H9 (cell line): ENCODE data around the gene GAGE10. TPM values are rescaled to one million over a fixed set of nuclear protein-coding genes. Genes with fewer than 3 reads are reported as not detected.

Source experiments
- DNase-seq: peaks from one replicate; pipeline ENCODE4 v3.0.0-alpha.2; 2017
- H2AFZ ChIP-seq: one replicate; pipeline ENCODE4 v1.6.1; 2013; ENCODE audit warnings: mild to moderate bottlenecking, low read length, control low read depth, moderate library complexity
- H2AK5ac ChIP-seq: 2 replicates; pipeline ENCODE4 v1.6.1; 2013; ENCODE audit warnings: low read length, control low read depth, mixed read lengths; ENCODE audit not compliant: insufficient read length
- H2BK120ac ChIP-seq: one replicate; pipeline ENCODE4 v1.6.1; 2013; ENCODE audit warnings: low read depth, mild to moderate bottlenecking, low read length, control low read depth, inconsistent platforms; ENCODE audit not compliant: poor library complexity, severe bottlenecking
- H2BK12ac ChIP-seq: 2 replicates; pipeline ENCODE4 v1.6.1; 2013; ENCODE audit warnings: low read length, control low read depth, mixed read lengths, low read depth; ENCODE audit not compliant: insufficient read length
- H2BK15ac ChIP-seq: 2 replicates; pipeline ENCODE4 v1.6.1; 2013; ENCODE audit warnings: low read depth, low read length, control low read depth
- H2BK20ac ChIP-seq: one replicate; pipeline ENCODE4 v1.6.1; 2013; ENCODE audit warnings: low read depth, mild to moderate bottlenecking, low read length, control low read depth, inconsistent platforms; ENCODE audit not compliant: poor library complexity, severe bottlenecking
- H2BK5ac ChIP-seq: 2 replicates; pipeline ENCODE4 v1.6.1; 2013; ENCODE audit warnings: low read length, control low read depth, mixed read lengths; ENCODE audit not compliant: insufficient read length
- H3K14ac ChIP-seq: 2 replicates; pipeline ENCODE4 v1.6.1; 2013; ENCODE audit warnings: low read length, control low read depth; ENCODE audit not compliant: insufficient read depth
- H3K18ac ChIP-seq: 2 replicates; pipeline ENCODE4 v1.6.1; 2013; ENCODE audit warnings: low read depth, mild to moderate bottlenecking, mixed read lengths, low read length, control low read depth; ENCODE audit not compliant: insufficient read length
- H3K23ac ChIP-seq: 2 replicates; pipeline ENCODE4 v1.6.1; 2013; ENCODE audit warnings: low read length, control low read depth, mixed read lengths, low read depth; ENCODE audit not compliant: insufficient read length
- H3K23me2 ChIP-seq: 2 replicates; pipeline ENCODE4 v1.6.1; 2013; ENCODE audit warnings: low read depth, mild to moderate bottlenecking, mixed read lengths, low read length, control low read depth; ENCODE audit not compliant: insufficient read length, poor library complexity, severe bottlenecking
- H3K27ac ChIP-seq: 2 replicates; pipeline ENCODE4 v1.5.1; 2013; ENCODE audit warnings: low read length, control low read depth, mixed read lengths, low read depth; ENCODE audit not compliant: insufficient read length
- H3K27me3 ChIP-seq: 2 replicates; pipeline ENCODE4 v1.6.1; 2013; ENCODE audit warnings: low read length, control low read depth, inconsistent platforms; ENCODE audit not compliant: insufficient read depth
- H3K4ac ChIP-seq: 2 replicates; pipeline ENCODE4 v1.6.1; 2013; ENCODE audit warnings: low read depth, mild to moderate bottlenecking, control low read depth, inconsistent platforms, low read length, moderate library complexity
- H3K4me1 ChIP-seq: 2 replicates; pipeline ENCODE4 v1.6.1; 2013; ENCODE audit warnings: low read length, control low read depth, inconsistent platforms; ENCODE audit not compliant: insufficient read depth
- H3K4me2 ChIP-seq: 2 replicates; pipeline ENCODE4 v1.6.1; 2013; ENCODE audit warnings: low read length, control low read depth, mixed read lengths; ENCODE audit not compliant: insufficient read length, insufficient read depth
- H3K56ac ChIP-seq: 2 replicates; pipeline ENCODE4 v1.6.1; 2013; ENCODE audit warnings: low read depth, mild to moderate bottlenecking, mixed read lengths, low read length, control low read depth; ENCODE audit not compliant: insufficient read length
- H3K79me1 ChIP-seq: 2 replicates; pipeline ENCODE4 v1.6.1; 2013; ENCODE audit warnings: low read depth, mild to moderate bottlenecking, moderate library complexity, low read length, control low read depth, inconsistent platforms; ENCODE audit not compliant: insufficient read depth, poor library complexity, severe bottlenecking
- H3K79me2 ChIP-seq: 2 replicates; pipeline ENCODE4 v1.6.1; 2013; ENCODE audit warnings: low read length, control low read depth, inconsistent platforms; ENCODE audit not compliant: insufficient read depth
- H3K9ac ChIP-seq: 2 replicates; pipeline ENCODE4 v1.6.1; 2013; ENCODE audit warnings: low read length, control low read depth, mixed read lengths; ENCODE audit not compliant: insufficient read length; ENCODE audit errors: extremely low read depth
- H3K9me3 ChIP-seq: one replicate; pipeline ENCODE4 v1.6.1; 2013; ENCODE audit warnings: low read depth, low read length, inconsistent platforms; ENCODE audit not compliant: control insufficient read depth
- H3T11ph ChIP-seq: one replicate; pipeline ENCODE4 v1.6.1; 2013; ENCODE audit warnings: mild to moderate bottlenecking, low read length, control low read depth, inconsistent platforms
- H4K20me1 ChIP-seq: one replicate; pipeline ENCODE4 v1.6.1; 2013; ENCODE audit not compliant: control insufficient read depth, insufficient read length, insufficient read depth
- H4K5ac ChIP-seq: 2 replicates; pipeline ENCODE4 v1.6.1; 2013; ENCODE audit warnings: low read depth, mild to moderate bottlenecking, mixed read lengths, low read length, control low read depth; ENCODE audit not compliant: insufficient read length
- H4K8ac ChIP-seq: replicated peaks from 2 replicates; pipeline ENCODE4 v1.6.1; 2013; ENCODE audit warnings: low read length, control low read depth, mixed read lengths, low read depth; ENCODE audit not compliant: insufficient read length
- H4K91ac ChIP-seq: 2 replicates; pipeline ENCODE4 v1.6.1; 2013; ENCODE audit warnings: low read depth, mild to moderate bottlenecking, moderate library complexity, mixed read lengths, low read length, control low read depth; ENCODE audit not compliant: insufficient read length
- H3K27ac Mint-ChIP-seq, 3 experiments: 2 replicates in 2 of 3; 3 replicates in 1 of 3; pipeline ENCODE4 v1.8.0; 2020 to 2021; ENCODE audit warnings: mixed read lengths in 3 of 3, mild to moderate bottlenecking in 1 of 3, moderate library complexity in 1 of 3
- H3K27me3 Mint-ChIP-seq: 2 replicates; pipeline ENCODE4 v1.8.0; 2021; ENCODE audit warnings: low read depth, mild to moderate bottlenecking, moderate library complexity, mixed read lengths
- H3K36me3 Mint-ChIP-seq, 3 experiments: 2 replicates in 2 of 3; 3 replicates in 1 of 3; pipeline ENCODE4 v1.8.0; 2020 to 2021; ENCODE audit warnings: low read depth in 3 of 3, mixed read lengths in 3 of 3; ENCODE audit not compliant: insufficient read depth in 1 of 3
- H3K4me1 Mint-ChIP-seq, 2 experiments: 2 replicates each; pipeline ENCODE4 v1.8.0; 2020; ENCODE audit warnings: mixed read lengths in 2 of 2
- H3K4me3 Mint-ChIP-seq, 2 experiments: 2 replicates in 1 of 2; 3 replicates in 1 of 2; pipeline ENCODE4 v1.8.0; 2020 to 2021; ENCODE audit warnings: mild to moderate bottlenecking in 2 of 2, mixed read lengths in 2 of 2, moderate library complexity in 1 of 2
- H3K9me3 Mint-ChIP-seq, 2 experiments: 2 replicates in 1 of 2; 3 replicates in 1 of 2; pipeline ENCODE4 v1.8.0; 2020; ENCODE audit warnings: mild to moderate bottlenecking in 2 of 2, mixed read lengths in 2 of 2, moderate library complexity in 1 of 2
- WGBS: extraction: QIAGEN DNeasy Blood & Tissue Kit; methylation state at CpG from one replicate; pipeline ENCODE4 v1.1.7; 2013; ENCODE audit warnings: missing lambda C conversion rate, low lambda C conversion rate, mixed read lengths; ENCODE audit not compliant: insufficient read length; ENCODE audit errors: extremely low coverage; 5-methylcytosine and 5-hydroxymethylcytosine counted together
- total RNA-seq: library from RNA; stranded (reverse); gene quantifications from 2 replicates; pipeline ENCODE4 v1.2.1, GENCODE V29; 2021
- TF ChIP-seq, protein P1 (sequence below): fragments of 200-600 bp; sonication (generic); conservative IDR thresholded peaks from 3 replicates; pipeline ENCODE4 v1.8.0; 2021; ENCODE audit warnings: antibody characterized with exemption, mild to moderate bottlenecking

The GAGE10 gene
- total RNA-seq, 1 experiment from 2014 or later: not detected

DNA sequence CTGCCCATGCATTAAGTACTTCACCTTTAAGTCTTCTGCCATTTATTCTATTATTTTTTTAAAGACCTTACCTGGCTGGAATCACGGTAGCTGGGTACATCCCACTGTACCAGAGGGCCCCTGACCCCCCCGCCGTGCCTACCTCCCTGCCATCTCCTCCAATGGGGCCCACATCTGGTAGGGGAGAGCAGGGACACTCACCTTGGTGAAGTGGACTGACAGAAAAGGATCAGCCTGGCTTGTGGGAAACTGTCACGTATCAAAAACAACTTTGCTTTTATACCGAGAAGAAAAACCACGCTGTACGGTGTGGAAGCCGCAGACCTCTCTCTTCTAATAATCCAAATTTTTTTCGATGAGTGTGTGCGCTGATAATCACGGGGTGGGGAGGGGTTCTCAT lies 39.0 kb upstream of the GAGE10 start, which contains the start of gene FOXP3:
FOXP3 (minus strand) TSS at position 251 of the 400 bp plus-strand sequence. CDS start 6,205 bp downstream, outside the sequence.
- Histone ChIP-seq H3K18ac (no peak within 1 kb of the TSS), H3K23me2 (no peaks in the 10 kb centered on the region), H3K4ac (no peak within 1 kb of the TSS), H2AFZ (no peak within 1 kb of the TSS), H2BK20ac (no peak within 1 kb of the TSS), H3K79me1 (no peaks in the 10 kb centered on the region), H2BK12ac (no peak within 1 kb of the TSS), H3K9me3 (peaks cover 25% of the 10 kb centered on the region), H3K4me1 (no peaks in the 10 kb centered on the region), H3K27me3 (no peaks in the 10 kb centered on the region), H4K5ac (no peak within 1 kb of the TSS), H3K27ac (no peak within 1 kb of the TSS), H3K79me2 (no peaks in the 10 kb centered on the region), H3K14ac (no peak within 1 kb of the TSS), H3K23ac (no peak within 1 kb of the TSS), H4K20me1 (no peaks in the 10 kb centered on the region), H2BK15ac (no peak within 1 kb of the TSS), H2BK5ac (no peak within 1 kb of the TSS), H4K8ac (no peak within 1 kb of the TSS), H4K91ac (no peak within 1 kb of the TSS), H3T11ph (no peak within 1 kb of the TSS), H3K56ac (no peak within 1 kb of the TSS), H2AK5ac (no peak within 1 kb of the TSS), H2BK120ac (no peak within 1 kb of the TSS), H3K4me2 (no peak within 1 kb of the TSS), H3K9ac (no peak within 1 kb of the TSS)
- H3K9me3 Mint-ChIP-seq: peaks cover 81 to 84% of the 10 kb centered on the region in 2 experiments
- TF ChIP-seq, protein P1, sequence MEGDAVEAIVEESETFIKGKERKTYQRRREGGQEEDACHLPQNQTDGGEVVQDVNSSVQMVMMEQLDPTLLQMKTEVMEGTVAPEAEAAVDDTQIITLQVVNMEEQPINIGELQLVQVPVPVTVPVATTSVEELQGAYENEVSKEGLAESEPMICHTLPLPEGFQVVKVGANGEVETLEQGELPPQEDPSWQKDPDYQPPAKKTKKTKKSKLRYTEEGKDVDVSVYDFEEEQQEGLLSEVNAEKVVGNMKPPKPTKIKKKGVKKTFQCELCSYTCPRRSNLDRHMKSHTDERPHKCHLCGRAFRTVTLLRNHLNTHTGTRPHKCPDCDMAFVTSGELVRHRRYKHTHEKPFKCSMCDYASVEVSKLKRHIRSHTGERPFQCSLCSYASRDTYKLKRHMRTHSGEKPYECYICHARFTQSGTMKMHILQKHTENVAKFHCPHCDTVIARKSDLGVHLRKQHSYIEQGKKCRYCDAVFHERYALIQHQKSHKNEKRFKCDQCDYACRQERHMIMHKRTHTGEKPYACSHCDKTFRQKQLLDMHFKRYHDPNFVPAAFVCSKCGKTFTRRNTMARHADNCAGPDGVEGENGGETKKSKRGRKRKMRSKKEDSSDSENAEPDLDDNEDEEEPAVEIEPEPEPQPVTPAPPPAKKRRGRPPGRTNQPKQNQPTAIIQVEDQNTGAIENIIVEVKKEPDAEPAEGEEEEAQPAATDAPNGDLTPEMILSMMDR: no peak
- DNase-seq: no peak
- no peak within 1 kb of the TSS for H3K4me3 Mint-ChIP-seq
- peaks cover 13% of the 10 kb centered on the region for H3K27me3 Mint-ChIP-seq
- peaks cover 8 to 9% of the 10 kb centered on the region in 2 experiments for H3K4me1 Mint-ChIP-seq
- no peak within 1 kb of the TSS; a peak in 1 of 7 replicates for H3K27ac Mint-ChIP-seq
- WGBS: no CpG with 5 or more reads among the region's 11 CpGs
- H3K36me3 Mint-ChIP-seq: peaks cover 4 to 8% (median 5%) of the 10 kb centered on the region in 3 experiments; a peak in 6 of 7 replicates
